Coronary artery (tissue), 2 donors: Measurements from ENCODE around the gene MFN2.
A peak's percentile ranks its signal among the peaks of the same experiment; 100 is the strongest.

Experiments
- DNase-seq: peaks from one replicate; pipeline ENCODE4 v3.0.0-alpha.2; 2017; ENCODE audit warnings: low spot score
- H3K27ac ChIP-seq, 2 donors: fragments of 200-600 bp; sonication (generic); one replicate each; pipeline ENCODE4 v1.5.1; 2016 to 2019
- H3K4me3 ChIP-seq: fragments of 200-600 bp; sonication (generic); 2 replicates; pipeline ENCODE4 v1.5.1; 2016; ENCODE audit warnings: mild to moderate bottlenecking, moderate library complexity
- TF ChIP-seq, protein P1 (sequence below): fragments of 200-600 bp; sonication (generic); IDR thresholded peaks from one replicate; pipeline ENCODE4 v1.5.1; 2019; ENCODE audit warnings: antibody characterized with exemption

MFN2 gene

DNA sequence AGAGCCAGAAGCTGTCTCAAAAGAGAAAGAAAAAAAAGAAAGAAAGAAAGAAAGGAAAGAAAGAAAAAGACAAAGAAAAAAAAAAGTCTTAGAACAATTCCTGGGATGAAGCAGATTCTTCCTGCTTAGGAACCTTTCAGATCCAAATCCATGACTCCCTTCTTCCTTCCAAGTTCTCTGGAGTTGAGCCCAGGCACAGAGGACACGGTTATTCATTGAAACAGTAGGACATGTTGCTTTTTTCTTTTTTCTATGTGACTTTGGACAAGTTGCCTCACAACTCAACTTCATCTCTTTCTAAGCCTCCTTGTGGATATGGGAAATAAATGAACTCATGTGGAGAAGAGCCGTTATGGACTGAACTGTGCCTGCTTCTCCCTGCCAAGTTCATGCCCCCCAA, 68.1 kb downstream of the MFN2 start:
- Histone ChIP-seq H3K27ac (no peak overlapping the region), H3K4me3 (no peak overlapping the region)
- TF ChIP-seq, protein P1, sequence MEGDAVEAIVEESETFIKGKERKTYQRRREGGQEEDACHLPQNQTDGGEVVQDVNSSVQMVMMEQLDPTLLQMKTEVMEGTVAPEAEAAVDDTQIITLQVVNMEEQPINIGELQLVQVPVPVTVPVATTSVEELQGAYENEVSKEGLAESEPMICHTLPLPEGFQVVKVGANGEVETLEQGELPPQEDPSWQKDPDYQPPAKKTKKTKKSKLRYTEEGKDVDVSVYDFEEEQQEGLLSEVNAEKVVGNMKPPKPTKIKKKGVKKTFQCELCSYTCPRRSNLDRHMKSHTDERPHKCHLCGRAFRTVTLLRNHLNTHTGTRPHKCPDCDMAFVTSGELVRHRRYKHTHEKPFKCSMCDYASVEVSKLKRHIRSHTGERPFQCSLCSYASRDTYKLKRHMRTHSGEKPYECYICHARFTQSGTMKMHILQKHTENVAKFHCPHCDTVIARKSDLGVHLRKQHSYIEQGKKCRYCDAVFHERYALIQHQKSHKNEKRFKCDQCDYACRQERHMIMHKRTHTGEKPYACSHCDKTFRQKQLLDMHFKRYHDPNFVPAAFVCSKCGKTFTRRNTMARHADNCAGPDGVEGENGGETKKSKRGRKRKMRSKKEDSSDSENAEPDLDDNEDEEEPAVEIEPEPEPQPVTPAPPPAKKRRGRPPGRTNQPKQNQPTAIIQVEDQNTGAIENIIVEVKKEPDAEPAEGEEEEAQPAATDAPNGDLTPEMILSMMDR: no peak
- DNase-seq: no peak

DNA sequence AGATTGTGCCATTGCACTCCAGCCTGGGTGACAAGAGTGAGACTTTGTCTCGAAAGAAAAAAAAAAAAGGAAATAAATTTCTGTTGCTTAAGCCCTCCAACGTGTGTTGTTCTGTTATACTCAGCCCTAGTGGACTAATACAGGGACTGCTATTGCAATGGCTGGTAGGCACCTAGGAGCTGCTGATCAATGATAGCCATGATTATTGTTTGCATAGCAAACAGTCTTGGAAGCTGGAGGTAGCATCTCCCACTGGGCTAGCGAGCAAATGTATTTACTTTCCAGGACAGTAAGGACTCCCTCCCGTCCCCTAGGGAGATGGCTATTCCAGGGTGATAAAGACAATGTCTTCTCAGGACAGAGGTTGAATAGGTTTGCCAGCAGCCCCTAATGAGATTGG, 69.4 kb downstream of the MFN2 start:
- TF ChIP-seq, protein P1: no peak
- no peak for DNase-seq
- Histone ChIP-seq H3K27ac (no peak overlapping the region), H3K4me3 (no peak overlapping the region)

DNA sequence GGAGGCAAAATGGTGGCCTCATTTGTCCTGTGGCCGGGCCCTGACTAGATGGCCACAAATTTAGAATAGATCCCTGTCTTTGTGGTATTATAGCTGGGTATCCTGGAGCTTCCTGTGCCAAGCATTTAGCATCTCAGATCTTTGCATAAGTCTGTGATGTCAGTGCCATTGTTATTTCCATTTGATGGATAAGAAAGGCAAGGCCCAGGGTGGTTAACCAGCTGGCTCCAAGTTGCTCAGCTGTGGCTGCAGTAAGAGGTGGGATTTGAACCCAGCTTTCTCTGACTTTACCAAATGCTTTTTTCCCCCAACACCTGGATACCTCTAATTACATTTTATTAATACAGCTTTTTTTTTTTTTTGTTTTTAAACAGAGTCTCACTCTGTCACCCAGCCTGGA, 71.1 kb downstream of the MFN2 start:
- H3K27ac ChIP-seq: no peak overlapping the region
- H3K4me3 ChIP-seq: no peak overlapping the region
- DNase-seq: no peak
- TF ChIP-seq, protein P1: no peak

DNA sequence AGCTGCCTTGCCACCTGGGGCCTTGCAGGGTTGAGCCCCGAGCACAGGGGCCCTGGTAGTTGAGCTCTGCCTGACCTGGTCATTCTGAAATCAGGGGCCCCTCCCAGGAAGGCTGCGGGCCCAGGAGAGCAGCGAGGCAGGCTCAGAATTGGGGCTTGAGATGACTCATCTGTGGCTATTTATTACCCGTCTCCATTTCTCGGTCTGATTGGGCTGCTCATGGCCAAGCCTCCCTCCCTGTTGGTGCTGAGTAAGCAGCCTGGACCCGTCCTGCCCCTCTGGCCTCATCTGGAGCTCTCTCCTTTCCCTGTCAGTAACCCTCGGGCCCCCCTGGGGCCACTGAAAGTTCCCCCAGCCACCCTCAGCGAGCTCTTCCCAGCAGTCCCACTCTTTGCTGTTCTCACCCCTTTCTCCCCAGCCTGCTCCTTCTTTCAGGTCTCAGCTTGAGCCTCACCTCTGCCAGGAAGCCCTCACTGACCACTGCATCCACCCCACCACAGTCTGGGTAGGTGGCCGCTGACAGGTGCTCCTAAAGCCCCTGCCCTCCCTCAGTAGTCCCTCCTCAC, 71.8 kb downstream of the MFN2 start:
- H3K4me3 ChIP-seq: peak overlapping the region; percentile 6
- H3K27ac ChIP-seq: peak overlapping the region in 1 of 2 donors; percentile 37
- TF ChIP-seq, protein P1: no peak
- DNase-seq: peak; percentile 81

DNA sequence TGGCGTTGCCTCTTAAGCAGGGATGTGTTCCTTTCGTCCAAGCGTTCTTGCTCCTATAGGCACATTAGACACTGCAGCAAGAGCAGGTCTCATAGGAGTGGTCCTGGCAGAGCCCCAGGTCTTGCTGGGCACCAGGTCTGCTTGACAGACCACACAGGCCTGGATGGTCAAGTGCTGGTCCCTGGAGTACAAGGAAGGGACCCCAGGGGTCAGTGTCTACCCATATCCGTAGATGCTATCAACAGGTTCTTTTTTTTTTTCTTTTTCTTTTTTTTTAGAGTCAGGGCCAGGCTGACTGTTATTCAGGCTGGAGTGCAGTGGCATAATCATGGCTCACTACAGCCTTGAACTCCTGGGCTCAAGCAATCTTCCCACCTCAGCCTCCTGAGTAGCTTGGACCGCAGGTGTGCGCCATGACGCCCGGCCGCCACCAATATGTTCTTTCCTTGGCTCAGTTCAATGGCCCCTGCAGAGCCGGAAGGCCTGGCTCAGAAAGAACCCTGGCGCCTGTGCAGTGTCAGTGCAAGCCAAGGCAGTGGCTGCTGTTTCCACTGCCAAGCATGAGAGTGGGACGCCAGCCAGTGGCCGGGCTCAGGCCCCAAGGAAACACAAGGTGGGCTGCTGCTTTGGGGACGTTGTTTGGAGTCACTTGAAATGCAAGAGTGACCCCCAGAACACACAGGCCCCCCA, 72.9 kb downstream of the MFN2 start:
- DNase-seq: no peak
- no peak overlapping the region for H3K4me3 ChIP-seq
- no peak overlapping the region for H3K27ac ChIP-seq
- TF ChIP-seq, protein P1: no peak

DNA sequence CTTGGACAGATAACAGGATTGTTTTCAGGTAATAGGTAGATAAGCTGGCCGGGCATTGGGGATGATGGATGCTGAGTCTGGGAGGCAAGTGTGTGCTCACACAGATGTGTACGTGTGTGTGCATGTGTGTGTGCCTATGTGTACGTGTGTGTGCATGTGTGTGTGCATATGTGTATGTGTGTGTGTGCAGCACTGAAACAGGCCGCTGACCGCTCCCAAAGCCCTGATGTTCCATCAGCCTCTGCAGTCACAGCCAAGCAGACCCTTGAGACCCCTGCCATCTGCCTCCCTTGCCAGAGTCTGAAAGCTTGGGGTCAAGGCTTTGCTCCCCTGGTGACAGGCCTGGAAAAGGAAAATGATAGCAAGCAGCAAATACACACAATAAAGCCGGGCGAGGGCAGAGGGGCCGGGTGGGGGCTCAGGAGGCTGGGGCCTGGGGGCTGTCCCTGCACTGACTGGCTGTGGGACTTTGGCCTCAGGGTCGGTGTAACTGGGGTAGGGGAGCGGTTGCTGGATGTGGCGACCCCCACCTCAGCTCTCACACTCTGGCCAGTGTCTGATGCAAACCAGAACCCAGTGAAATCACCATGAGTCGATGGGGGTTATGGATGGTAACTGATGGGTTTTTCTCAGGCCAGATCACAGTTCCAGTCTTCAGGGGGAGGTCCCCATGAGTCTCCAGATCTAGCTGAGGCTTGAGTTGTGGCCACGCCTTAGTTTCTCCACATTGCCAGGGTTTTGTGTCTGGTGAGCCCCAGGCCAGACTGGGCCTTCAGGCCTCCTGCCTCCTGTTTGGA, 73.7 kb downstream of the MFN2 start:
- no peak overlapping the region for H3K4me3 ChIP-seq
- H3K27ac ChIP-seq: no peak overlapping the region
- DNase-seq: no peak
- TF ChIP-seq, protein P1: no peak
